Trophoblast cell (in vitro differentiated cells and primary cell): ENCODE data around the gene CIAO2B.

ENCODE experiments used
- DNase-seq, 2 donors: peaks; one replicate each; pipeline ENCODE4 v3.0.0-alpha.2; 2016
- H2AFZ ChIP-seq: 2 replicates; pipeline ENCODE4 v1.6.1; 2013; ENCODE audit warnings: low read length, moderate library complexity, mild to moderate bottlenecking; ENCODE audit not compliant: insufficient read depth, poor library complexity
- H2AK5ac ChIP-seq: 2 replicates; pipeline ENCODE4 v1.6.1; 2013; ENCODE audit warnings: mild to moderate bottlenecking, low read length
- H2BK120ac ChIP-seq: 2 replicates; pipeline ENCODE4 v1.6.1; 2013; ENCODE audit warnings: low read length, mild to moderate bottlenecking, moderate library complexity; ENCODE audit not compliant: insufficient read depth, poor library complexity
- H2BK12ac ChIP-seq: 2 replicates; pipeline ENCODE4 v1.6.1; 2013; ENCODE audit warnings: mild to moderate bottlenecking, low read length, moderate library complexity
- H2BK5ac ChIP-seq: 2 replicates; pipeline ENCODE4 v1.6.1; 2013; ENCODE audit warnings: low read length, low read depth, moderate library complexity, mild to moderate bottlenecking; ENCODE audit not compliant: poor library complexity
- H3K14ac ChIP-seq: 2 replicates; pipeline ENCODE4 v1.6.1; 2013; ENCODE audit warnings: mild to moderate bottlenecking, low read length
- H3K18ac ChIP-seq: 2 replicates; pipeline ENCODE4 v1.6.1; 2013; ENCODE audit warnings: mild to moderate bottlenecking, low read length
- H3K23ac ChIP-seq: 2 replicates; pipeline ENCODE4 v1.6.1; 2013; ENCODE audit warnings: low read length
- H3K27ac ChIP-seq: 2 replicates; pipeline ENCODE4 v1.5.1; 2013; ENCODE audit warnings: low read depth, mild to moderate bottlenecking, inconsistent platforms, low read length, moderate library complexity
- H3K27me3 ChIP-seq: 2 replicates; pipeline ENCODE4 v1.6.1; 2013; ENCODE audit warnings: inconsistent platforms, mild to moderate bottlenecking, low read length, moderate library complexity; ENCODE audit not compliant: insufficient read depth
- H3K36me3 ChIP-seq, 2 experiments: 1 replicate in 1 of 2; 2 replicates in 1 of 2; pipeline ENCODE4 v1.6.1; 2013; ENCODE audit warnings: low read length in 2 of 2, mild to moderate bottlenecking in 2 of 2, moderate library complexity in 1 of 2; ENCODE audit not compliant: insufficient read depth in 2 of 2, control insufficient read depth in 1 of 2
- H3K4ac ChIP-seq: 2 replicates; pipeline ENCODE4 v1.6.1; 2013; ENCODE audit warnings: low read depth, mild to moderate bottlenecking, low read length, moderate library complexity
- H3K4me1 ChIP-seq, 2 experiments: 1 replicate in 1 of 2; 2 replicates in 1 of 2; pipeline ENCODE4 v1.6.1; 2013; ENCODE audit warnings: low read length in 2 of 2, mild to moderate bottlenecking in 2 of 2, moderate library complexity in 1 of 2; ENCODE audit not compliant: insufficient read depth in 2 of 2, control insufficient read depth in 1 of 2
- H3K4me2 ChIP-seq: 2 replicates; pipeline ENCODE4 v1.6.1; 2013; ENCODE audit warnings: inconsistent platforms, mild to moderate bottlenecking, low read length, moderate library complexity
- H3K4me3 ChIP-seq: 2 replicates; pipeline ENCODE4 v1.5.1; 2013; ENCODE audit warnings: mild to moderate bottlenecking, low read depth, low read length, inconsistent platforms
- H3K79me1 ChIP-seq: one replicate; pipeline ENCODE4 v1.6.1; 2013; ENCODE audit warnings: low read length
- H3K79me2 ChIP-seq: 2 replicates; pipeline ENCODE4 v1.6.1; 2013; ENCODE audit warnings: low read length, mild to moderate bottlenecking; ENCODE audit not compliant: control insufficient read depth, insufficient read depth, poor library complexity
- H3K9ac ChIP-seq: 2 replicates; pipeline ENCODE4 v1.6.1; 2013; ENCODE audit warnings: mild to moderate bottlenecking, low read length
- H3K9me3 ChIP-seq: 2 replicates; pipeline ENCODE4 v1.6.1; 2013; ENCODE audit warnings: low read depth, mild to moderate bottlenecking, control low read depth, inconsistent platforms, low read length; ENCODE audit not compliant: insufficient read depth
- H4K12ac ChIP-seq: 2 replicates; pipeline ENCODE4 v1.6.1; 2013; ENCODE audit warnings: low read depth, mild to moderate bottlenecking, low read length, moderate library complexity
- H4K8ac ChIP-seq: 2 replicates; pipeline ENCODE4 v1.6.1; 2013; ENCODE audit warnings: low read depth, mild to moderate bottlenecking, low read length, moderate library complexity
- H4K91ac ChIP-seq: one replicate; pipeline ENCODE4 v1.6.1; 2013; ENCODE audit warnings: low read depth, mild to moderate bottlenecking, low read length, moderate library complexity
- WGBS: extraction: QIAGEN DNeasy Blood & Tissue Kit; methylation state at CpG from one replicate; pipeline ENCODE4 v1.1.7; 2013; ENCODE audit warnings: missing lambda C conversion rate; ENCODE audit not compliant: insufficient read length, insufficient coverage; ENCODE audit errors: extremely low coverage; 5-methylcytosine and 5-hydroxymethylcytosine counted together

Gene CIAO2B

DNA sequence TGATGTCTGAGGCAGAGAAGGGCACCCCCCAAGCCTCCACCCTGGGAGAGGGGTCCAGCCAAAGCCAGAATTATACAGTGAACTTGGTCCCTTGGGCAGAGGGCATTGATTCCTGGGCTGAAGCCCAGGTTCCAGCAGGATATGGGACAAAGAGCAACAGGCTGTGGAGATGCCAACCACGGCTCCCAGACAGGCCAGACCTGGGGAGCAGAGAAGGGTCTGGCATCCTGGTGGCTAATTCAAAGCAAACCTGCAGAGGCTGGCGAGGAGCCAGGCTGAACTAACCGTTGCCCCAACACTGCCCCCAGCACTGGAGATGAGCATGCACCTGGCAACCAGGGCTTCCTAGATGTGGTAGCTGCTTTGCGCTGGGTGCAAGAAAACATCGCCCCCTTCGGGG is 29.8 kb upstream of the CIAO2B start:
- Histone ChIP-seq H2AFZ (no peak overlapping the region), H2BK12ac (no peak overlapping the region), H3K79me2 (no peaks in the 10 kb centered on the region), H2AK5ac (no peak overlapping the region), H3K27me3 (no peaks in the 10 kb centered on the region), H3K23ac (no peak overlapping the region), H3K4me3 (no peak overlapping the region), H2BK5ac (no peak overlapping the region), H3K4me2 (no peak overlapping the region), H4K8ac (no peak overlapping the region), H3K9ac (no peak overlapping the region), H2BK120ac (no peak overlapping the region), H4K12ac (no peak overlapping the region), H3K4me1 (no peaks in the 10 kb centered on the region), H4K91ac (no peak overlapping the region), H3K18ac (no peak overlapping the region), H3K9me3 (no peaks in the 10 kb centered on the region), H3K27ac (no peak overlapping the region), H3K4ac (no peak overlapping the region), H3K14ac (no peak overlapping the region), H3K79me1 (no peaks in the 10 kb centered on the region), H3K36me3 (no peaks in the 10 kb centered on the region)
- no CpG with 5 or more reads among the region's 6 CpGs for WGBS
- DNase-seq, result no peak

DNA sequence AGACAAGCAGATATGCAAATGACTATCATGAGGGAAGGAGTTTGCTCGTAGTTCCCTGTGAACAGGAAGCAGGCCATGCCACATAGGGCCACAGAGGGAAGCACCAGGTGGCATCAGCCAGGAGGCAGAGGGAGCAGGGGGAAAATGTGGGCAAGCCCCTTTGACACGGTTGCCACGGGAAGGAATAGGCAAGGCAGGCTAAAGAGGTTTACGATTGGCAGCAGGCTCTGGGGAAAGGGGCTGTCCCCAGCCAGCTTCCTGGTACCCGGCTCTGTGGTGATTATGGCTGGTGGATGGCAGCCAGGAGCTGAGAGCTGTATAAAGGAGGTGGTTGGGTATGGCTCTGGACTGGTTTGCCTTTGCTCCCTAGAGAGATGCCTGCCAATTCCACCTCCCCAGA is 27.7 kb upstream of the CIAO2B start:
- Histone ChIP-seq H2BK12ac (no peak overlapping the region), H3K4ac (no peak overlapping the region), H4K12ac (no peak overlapping the region), H3K27ac (no peak overlapping the region), H3K36me3 (no peaks in the 10 kb centered on the region), H3K79me2 (no peaks in the 10 kb centered on the region), H3K27me3 (no peaks in the 10 kb centered on the region), H3K23ac (no peak overlapping the region), H4K91ac (no peak overlapping the region), H3K14ac (no peak overlapping the region), H2BK120ac (no peak overlapping the region), H4K8ac (no peak overlapping the region), H2AFZ (no peak overlapping the region), H2BK5ac (no peak overlapping the region), H3K79me1 (no peaks in the 10 kb centered on the region), H3K9ac (no peak overlapping the region), H3K18ac (no peak overlapping the region), H3K4me3 (no peak overlapping the region), H2AK5ac (no peak overlapping the region), H3K4me2 (no peak overlapping the region), H3K9me3 (no peaks in the 10 kb centered on the region), H3K4me1 (no peaks in the 10 kb centered on the region)
- no peak for DNase-seq
- no CpG with 5 or more reads among the region's 5 CpGs for WGBS

DNA sequence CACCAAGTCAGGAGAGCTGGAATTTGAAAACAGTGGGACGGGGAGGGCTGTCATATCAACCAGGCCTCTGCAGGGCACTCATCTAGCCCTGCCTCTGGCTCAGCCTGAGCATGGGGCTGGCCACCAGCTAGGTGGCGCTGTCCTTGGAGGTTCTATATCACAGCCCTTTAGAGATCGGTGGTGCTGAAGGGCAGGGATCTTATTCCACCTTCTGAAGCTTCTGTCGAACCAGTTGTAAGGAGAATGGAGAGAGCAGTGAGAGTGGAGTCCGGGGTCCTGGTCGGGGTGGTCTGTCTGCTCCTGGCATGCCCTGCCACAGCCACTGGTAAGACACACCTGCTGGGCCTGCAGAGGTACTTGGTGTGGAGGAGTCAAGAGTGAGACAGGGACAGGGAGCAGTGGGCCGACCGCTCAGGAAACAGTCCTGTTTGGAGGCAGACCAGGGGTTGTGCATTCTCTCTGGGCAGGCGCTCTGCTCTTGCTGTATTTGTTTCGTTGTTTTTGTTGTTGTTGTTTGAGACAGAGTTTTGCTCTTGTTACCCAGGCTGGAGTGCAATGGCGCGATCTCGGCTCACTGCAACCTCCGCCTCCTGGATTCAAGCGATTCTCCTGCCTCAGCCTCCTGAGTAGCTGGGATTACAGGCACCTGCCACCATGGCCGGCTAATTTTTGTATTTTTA is 27.0 kb upstream of the CIAO2B start, which contains the start of gene CES3:
Gene CES3 (plus strand): TSS at position 202 of the 680 bp plus-strand sequence. CDS start 42 bp downstream, at position 244.
- Histone ChIP-seq H2AK5ac (no peak within 1 kb of the TSS), H3K36me3 (no peaks in the 10 kb centered on the region), H3K4me3 (no peak within 1 kb of the TSS), H4K12ac (no peak within 1 kb of the TSS), H3K4ac (no peak within 1 kb of the TSS), H3K4me2 (no peak within 1 kb of the TSS), H3K14ac (no peak within 1 kb of the TSS), H3K27ac (no peak within 1 kb of the TSS), H4K91ac (no peak within 1 kb of the TSS), H3K79me2 (no peaks in the 10 kb centered on the region), H2BK5ac (no peak within 1 kb of the TSS), H3K9ac (no peak within 1 kb of the TSS), H3K23ac (no peak within 1 kb of the TSS), H2AFZ (no peak within 1 kb of the TSS), H3K9me3 (no peaks in the 10 kb centered on the region), H3K79me1 (no peaks in the 10 kb centered on the region), H2BK120ac (no peak within 1 kb of the TSS), H2BK12ac (no peak within 1 kb of the TSS), H4K8ac (no peak within 1 kb of the TSS), H3K27me3 (no peaks in the 10 kb centered on the region), H3K18ac (no peak within 1 kb of the TSS), H3K4me1 (no peaks in the 10 kb centered on the region)
- peak; percentile 62 to 71 for DNase-seq
- no CpG with 5 or more reads among the region's 16 CpGs for WGBS

DNA sequence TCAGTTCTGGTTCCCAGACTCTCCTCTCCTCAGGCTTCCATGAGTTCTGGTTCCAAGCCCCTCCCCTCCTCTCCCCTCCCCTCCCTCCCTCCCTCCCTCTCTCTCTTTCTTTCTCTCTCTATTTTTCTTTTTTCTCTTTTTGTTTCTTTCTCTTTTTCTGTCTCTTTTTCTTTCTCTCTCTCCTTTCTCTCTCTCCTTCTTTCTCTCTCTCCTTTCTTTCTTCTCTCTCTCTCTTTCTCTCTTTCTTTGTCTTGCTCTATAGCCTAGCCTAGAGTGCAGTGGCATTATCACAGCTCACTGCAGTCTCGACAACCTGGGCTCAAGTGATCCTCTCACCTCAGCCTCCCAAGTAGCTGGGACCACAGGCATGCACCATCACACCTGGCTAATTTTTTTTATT is 26.1 kb upstream of the CIAO2B start:
- Histone ChIP-seq H4K12ac (no peak overlapping the region), H3K18ac (no peak overlapping the region), H2BK120ac (no peak overlapping the region), H2BK5ac (no peak overlapping the region), H2BK12ac (no peak overlapping the region), H2AFZ (no peak overlapping the region), H4K8ac (no peak overlapping the region), H3K4me3 (no peak overlapping the region), H2AK5ac (no peak overlapping the region), H3K9ac (no peak overlapping the region), H3K14ac (no peak overlapping the region), H4K91ac (no peak overlapping the region), H3K79me2 (no peaks in the 10 kb centered on the region), H3K4me2 (no peak overlapping the region), H3K27ac (no peak overlapping the region), H3K79me1 (no peaks in the 10 kb centered on the region), H3K4me1 (no peaks in the 10 kb centered on the region), H3K4ac (no peak overlapping the region), H3K36me3 (no peaks in the 10 kb centered on the region), H3K27me3 (no peaks in the 10 kb centered on the region), H3K23ac (no peak overlapping the region), H3K9me3 (no peaks in the 10 kb centered on the region)
- no CpG with 5 or more reads among the region's 1 CpG for WGBS
- DNase-seq, result no peak
